ENCODE measurements around the gene CADPS. TPM values are rescaled to one million over a fixed set of nuclear protein-coding genes. Genes with fewer than 3 reads are reported as not detected.

Gene CADPS
- total RNA-seq, 1 donor from 2014 or later = 1.3 TPM

GRCh38 chr3:62525281-62525680, 349.9 kb downstream of the CADPS start:
- no peak for TF ChIP-seq CTCF (IDR thresholded peaks at IDR 0.05; ENCODE audit: insufficient read depth, low read length, severe bottlenecking)
- FAIRE-seq (no peak), DNase-seq (ENCODE audit: low read depth) (peak; percentile 90)
- Histone ChIP-seq H3K36me3 (ENCODE audit: control insufficient read depth, insufficient read depth, low read length) (no peaks in the 10 kb centered on the region), H3K4me3 (ENCODE audit: low read depth, low read length) (no peak overlapping the region), H3K27me3 (ENCODE audit: control insufficient read depth, insufficient read depth, low read length) (no peaks in the 10 kb centered on the region)

- H3K36me3 ChIP-seq (ENCODE audit: control insufficient read depth, insufficient read depth, low read length) = no peaks in the 10 kb centered on the region
- no peak overlapping the region for H3K4me3 ChIP-seq (ENCODE audit: low read depth, low read length)
- DNase-seq (ENCODE audit: low read depth) = no peak
- FAIRE-seq = no peak
- H3K27me3 ChIP-seq (ENCODE audit: control insufficient read depth, insufficient read depth, low read length) = no peaks in the 10 kb centered on the region
- TF ChIP-seq CTCF (IDR thresholded peaks at IDR 0.05; ENCODE audit: insufficient read depth, low read length, severe bottlenecking) = no peak
Observed at GRCh38 chr3:62523672-62524071, 351.5 kb downstream of the CADPS start.

GRCh38 chr3:62521464-62522105, 353.6 kb downstream of the CADPS start:
- H3K4me3 ChIP-seq (ENCODE audit: low read depth, low read length) = no peak overlapping the region
- H3K36me3 ChIP-seq (ENCODE audit: control insufficient read depth, insufficient read depth, low read length) = no peaks in the 10 kb centered on the region
- no peak for TF ChIP-seq CTCF (IDR thresholded peaks at IDR 0.05; ENCODE audit: insufficient read depth, low read length, severe bottlenecking)
- FAIRE-seq = no peak
- DNase-seq (ENCODE audit: low read depth) = no peak
- H3K27me3 ChIP-seq (ENCODE audit: control insufficient read depth, insufficient read depth, low read length) = no peaks in the 10 kb centered on the region

- H3K36me3 ChIP-seq (ENCODE audit: control insufficient read depth, insufficient read depth, low read length) = no peaks in the 10 kb centered on the region
- no peaks in the 10 kb centered on the region for H3K27me3 ChIP-seq (ENCODE audit: control insufficient read depth, insufficient read depth, low read length)
- DNase-seq (ENCODE audit: low read depth) = no peak
- no peak for FAIRE-seq
- no peak for TF ChIP-seq CTCF (IDR thresholded peaks at IDR 0.05; ENCODE audit: insufficient read depth, low read length, severe bottlenecking)
- no peak overlapping the region for H3K4me3 ChIP-seq (ENCODE audit: low read depth, low read length)
Observed at GRCh38 chr3:62503516-62503915, 371.7 kb downstream of the CADPS start.

GRCh38 chr3:62502315-62503300, 372.6 kb downstream of the CADPS start:
- H3K27me3 ChIP-seq (ENCODE audit: control insufficient read depth, insufficient read depth, low read length) = no peaks in the 10 kb centered on the region
- H3K36me3 ChIP-seq (ENCODE audit: control insufficient read depth, insufficient read depth, low read length) = no peaks in the 10 kb centered on the region
- FAIRE-seq = peak; percentile 13
- DNase-seq (ENCODE audit: low read depth) = no peak
- H3K4me3 ChIP-seq (ENCODE audit: low read depth, low read length) = no peak overlapping the region
- no peak for TF ChIP-seq CTCF (IDR thresholded peaks at IDR 0.05; ENCODE audit: insufficient read depth, low read length, severe bottlenecking)

All from bronchial epithelial cell (primary cell).